PFSK-1 (cell line): ENCODE results near the gene SLC1A2.

Experiments used
- FOXP2 ChIP-seq: optimal IDR thresholded peaks from 2 replicates; pipeline ENCODE3; 2011; ENCODE audit warnings: borderline replicate concordance, control low read depth, inconsistent platforms; ENCODE audit not compliant: insufficient read depth; ENCODE audit errors: extremely low read length, extremely low read depth
- POLR2AphosphoS5 ChIP-seq: IDR thresholded peaks from 2 replicates; pipeline ENCODE4 v1.6.1; 2012; ENCODE audit warnings: low read depth, mild to moderate bottlenecking, control low read depth, low read length, moderate library complexity
- SIN3A ChIP-seq: IDR thresholded peaks from 2 replicates; pipeline ENCODE4 v1.6.1; 2012; ENCODE audit warnings: mild to moderate bottlenecking, low read length, moderate library complexity, borderline replicate concordance; ENCODE audit not compliant: insufficient read depth
- TAF1 ChIP-seq: IDR thresholded peaks from 2 replicates; pipeline ENCODE4 v1.6.1; 2012; ENCODE audit warnings: low read length, control low read depth, borderline replicate concordance; ENCODE audit not compliant: insufficient read depth
- TF ChIP-seq, protein P1 (sequence below), 2 experiments: IDR thresholded peaks; 2 replicates each; pipeline versions ENCODE4 v1.6.1 to v1.8.0; 2011 to 2012; ENCODE audit warnings: low read depth in 2 of 2, low read length in 2 of 2, control low read depth in 1 of 2, inconsistent platforms in 1 of 2, mild to moderate bottlenecking in 1 of 2, moderate library complexity in 1 of 2; ENCODE audit not compliant: insufficient read depth in 1 of 2

DNA sequence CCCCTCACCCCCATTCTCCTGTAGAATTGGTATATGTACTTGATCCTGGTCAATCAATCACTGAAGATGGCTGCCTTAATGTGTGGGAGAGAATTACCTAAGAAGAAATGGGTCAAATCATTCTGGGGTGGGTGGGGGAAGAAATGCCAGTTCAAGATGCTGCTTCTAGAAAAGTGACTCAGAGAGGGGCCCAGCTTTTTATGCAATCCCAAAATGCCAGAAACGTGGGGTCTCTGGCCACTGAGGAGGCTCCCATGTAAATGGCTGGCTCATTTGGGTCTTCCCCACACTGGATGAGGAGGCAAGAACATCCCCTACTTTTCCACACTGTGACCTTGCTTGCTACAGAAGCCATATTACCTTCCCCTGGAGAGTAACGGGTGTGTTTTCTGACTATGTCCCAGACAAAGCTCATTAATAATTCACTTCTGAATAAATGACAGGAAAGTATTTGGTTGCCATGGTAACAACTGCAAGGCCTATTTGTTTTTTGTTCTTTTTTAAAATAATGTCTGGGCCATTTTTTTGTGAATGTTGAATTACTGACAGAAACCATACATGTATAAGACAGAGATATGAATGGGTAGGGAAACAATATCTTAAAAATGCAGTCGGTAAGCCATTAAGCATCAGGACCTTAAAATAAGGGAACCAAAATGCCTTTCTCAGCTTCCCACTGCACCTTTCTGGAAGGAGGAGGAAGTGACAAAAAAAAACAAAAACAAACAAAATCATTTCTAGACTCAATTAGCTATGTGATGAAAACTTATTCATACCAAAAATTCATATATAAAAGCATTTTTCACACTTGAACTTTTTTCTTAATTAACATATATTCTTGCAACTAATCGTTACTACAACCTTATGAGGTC is 32.0 kb downstream of the SLC1A2 start:
- TF ChIP-seq SIN3A (no peak), TAF1 (no peak), POLR2AphosphoS5 (no peak), FOXP2 (no peak)
- TF ChIP-seq, protein P1, sequence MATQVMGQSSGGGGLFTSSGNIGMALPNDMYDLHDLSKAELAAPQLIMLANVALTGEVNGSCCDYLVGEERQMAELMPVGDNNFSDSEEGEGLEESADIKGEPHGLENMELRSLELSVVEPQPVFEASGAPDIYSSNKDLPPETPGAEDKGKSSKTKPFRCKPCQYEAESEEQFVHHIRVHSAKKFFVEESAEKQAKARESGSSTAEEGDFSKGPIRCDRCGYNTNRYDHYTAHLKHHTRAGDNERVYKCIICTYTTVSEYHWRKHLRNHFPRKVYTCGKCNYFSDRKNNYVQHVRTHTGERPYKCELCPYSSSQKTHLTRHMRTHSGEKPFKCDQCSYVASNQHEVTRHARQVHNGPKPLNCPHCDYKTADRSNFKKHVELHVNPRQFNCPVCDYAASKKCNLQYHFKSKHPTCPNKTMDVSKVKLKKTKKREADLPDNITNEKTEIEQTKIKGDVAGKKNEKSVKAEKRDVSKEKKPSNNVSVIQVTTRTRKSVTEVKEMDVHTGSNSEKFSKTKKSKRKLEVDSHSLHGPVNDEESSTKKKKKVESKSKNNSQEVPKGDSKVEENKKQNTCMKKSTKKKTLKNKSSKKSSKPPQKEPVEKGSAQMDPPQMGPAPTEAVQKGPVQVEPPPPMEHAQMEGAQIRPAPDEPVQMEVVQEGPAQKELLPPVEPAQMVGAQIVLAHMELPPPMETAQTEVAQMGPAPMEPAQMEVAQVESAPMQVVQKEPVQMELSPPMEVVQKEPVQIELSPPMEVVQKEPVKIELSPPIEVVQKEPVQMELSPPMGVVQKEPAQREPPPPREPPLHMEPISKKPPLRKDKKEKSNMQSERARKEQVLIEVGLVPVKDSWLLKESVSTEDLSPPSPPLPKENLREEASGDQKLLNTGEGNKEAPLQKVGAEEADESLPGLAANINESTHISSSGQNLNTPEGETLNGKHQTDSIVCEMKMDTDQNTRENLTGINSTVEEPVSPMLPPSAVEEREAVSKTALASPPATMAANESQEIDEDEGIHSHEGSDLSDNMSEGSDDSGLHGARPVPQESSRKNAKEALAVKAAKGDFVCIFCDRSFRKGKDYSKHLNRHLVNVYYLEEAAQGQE (IDR thresholded peaks at IDR 0.05; ENCODE audit: insufficient read depth in 1 of 2, low read depth in 2 of 2, low read length in 2 of 2): no peak
